Measurements from ENCODE around the gene LEPR.
"Not testable (repeated sequence)": the region's sequence is repeated elsewhere in the genome, so short reads cannot be mapped to it uniquely, and the experiment has no call there.

Gene LEPR

GRCh38 chr1:65435987-65436386 is 15.5 kb downstream of the LEPR start:
- in situ Hi-C loops (cut with MboI; ENCODE audit: low sequenced_read_pairs) = no loop called here

GRCh38 chr1:65437616-65438015 is 17.1 kb downstream of the LEPR start:
- in situ Hi-C loops (cut with MboI; ENCODE audit: low sequenced_read_pairs) = no loop called here

GRCh38 chr1:65440322-65440900 is 19.9 kb downstream of the LEPR start:
- in situ Hi-C loops (cut with MboI; ENCODE audit: low sequenced_read_pairs) = no loop called here

- in situ Hi-C loops (cut with MboI; ENCODE audit: low sequenced_read_pairs) = no loop called here
Observed at GRCh38 chr1:65440915-65441314, 20.4 kb downstream of the LEPR start.

- in situ Hi-C loops (cut with MboI; ENCODE audit: low sequenced_read_pairs) = no loop called here
Observed at GRCh38 chr1:65441464-65441863, 21.0 kb downstream of the LEPR start.

- in situ Hi-C loops (cut with MboI; ENCODE audit: low sequenced_read_pairs) = no loop called here
Observed at GRCh38 chr1:65442442-65442841, 22.0 kb downstream of the LEPR start.

GRCh38 chr1:65443647-65444046 is 23.2 kb downstream of the LEPR start:
- in situ Hi-C loops (cut with MboI; ENCODE audit: low sequenced_read_pairs) = no loop called here

GRCh38 chr1:65444128-65444640 is 23.7 kb downstream of the LEPR start:
- in situ Hi-C loops (cut with MboI; ENCODE audit: low sequenced_read_pairs) = no loop called here

- in situ Hi-C loops (cut with MboI; ENCODE audit: low sequenced_read_pairs) = no loop called here
Observed at GRCh38 chr1:65445837-65446236, 25.4 kb downstream of the LEPR start.

- in situ Hi-C loops (cut with MboI; ENCODE audit: low sequenced_read_pairs) = no loop called here
Observed at GRCh38 chr1:65449214-65449823, 28.9 kb downstream of the LEPR start.

- in situ Hi-C loops (cut with MboI; ENCODE audit: low sequenced_read_pairs) = not testable (repeated sequence)
Observed at GRCh38 chr1:65455678-65456077, 35.2 kb downstream of the LEPR start.

- in situ Hi-C loops (cut with MboI; ENCODE audit: low sequenced_read_pairs) = no loop called here
Observed at GRCh38 chr1:65456481-65456880, 36.0 kb downstream of the LEPR start.

GRCh38 chr1:65457868-65458267 is 37.4 kb downstream of the LEPR start:
- in situ Hi-C loops (cut with MboI; ENCODE audit: low sequenced_read_pairs) = no loop called here

GRCh38 chr1:65458730-65459396 is 38.4 kb downstream of the LEPR start:
- in situ Hi-C loops (cut with MboI; ENCODE audit: low sequenced_read_pairs) = no loop called here

GRCh38 chr1:65459397-65459768 is 38.9 kb downstream of the LEPR start:
- in situ Hi-C loops (cut with MboI; ENCODE audit: low sequenced_read_pairs) = no loop called here

GRCh38 chr1:65465837-65466236 is 45.4 kb downstream of the LEPR start:
- in situ Hi-C loops (cut with MboI; ENCODE audit: low sequenced_read_pairs) = not testable (repeated sequence)

GRCh38 chr1:65467536-65467935 is 47.1 kb downstream of the LEPR start:
- in situ Hi-C loops (cut with MboI; ENCODE audit: low sequenced_read_pairs) = no loop called here

GRCh38 chr1:65469126-65469888 is 48.8 kb downstream of the LEPR start:
- in situ Hi-C loops (cut with MboI; ENCODE audit: low sequenced_read_pairs) = no loop called here

GRCh38 chr1:65469889-65470340 is 49.4 kb downstream of the LEPR start:
- in situ Hi-C loops (cut with MboI; ENCODE audit: low sequenced_read_pairs) = no loop called here
